OCI-LY7 (cell line): ENCODE results near the gene E2F4. TPM values are rescaled to one million over a fixed set of nuclear protein-coding genes. Genes with fewer than 3 reads are reported as not detected.

Experiments used
- BruUV-seq: library from RNA; stranded (reverse); fragments of 400-500 nt; replicated peaks from 2 replicates; lab custom pipeline; 2021; lab: Mats Ljungman, UMichigan
- CTCF ChIA-PET: fragments of 300-600 bp; sonication (Branson Sonifier 250); formaldehyde crosslinking; loops from one replicate; lab custom pipeline; 2022; ENCODE audit warnings: antibody characterized with exemption; ENCODE audit not compliant: unreplicated experiment; lab: Charles Lee
- POLR2A ChIA-PET: fragments of 300-600 bp; sonication (Branson Sonifier 250); formaldehyde crosslinking; loops from one replicate; lab custom pipeline; 2022; ENCODE audit warnings: antibody characterized with exemption; lab: Charles Lee
- DNase-seq: peaks from one replicate; pipeline ENCODE4 v3.0.0-alpha.2; 2015; ENCODE audit warnings: low spot score
- H2AFZ ChIP-seq: fragments of 200-600 bp; sonication (generic), shearing (Covaris generic); 2 replicates; pipeline ENCODE4 v1.6.1; 2014; ENCODE audit warnings: mild to moderate bottlenecking, antibody characterized with exemption, low read length, moderate library complexity
- H3K27ac ChIP-seq: fragments of 200-600 bp; sonication (generic); 2 replicates; pipeline ENCODE4 v1.5.1; 2014; ENCODE audit warnings: mixed run types, low read depth, mild to moderate bottlenecking, moderate library complexity, low read length, inconsistent platforms; ENCODE audit not compliant: poor library complexity, severe bottlenecking
- H3K36me3 ChIP-seq: fragments of 200-600 bp; sonication (generic); 2 replicates; pipeline ENCODE4 v1.6.1; 2014; ENCODE audit warnings: mild to moderate bottlenecking, antibody characterized with exemption, low read length, moderate library complexity, mixed read lengths; ENCODE audit not compliant: insufficient read depth
- H3K4me1 ChIP-seq: fragments of 200-600 bp; sonication (generic); 2 replicates; pipeline ENCODE4 v1.5.1; 2014; ENCODE audit warnings: mild to moderate bottlenecking, low read length; ENCODE audit not compliant: insufficient read depth, poor library complexity, severe bottlenecking
- H3K4me2 ChIP-seq: fragments of 200-600 bp; sonication (generic); 2 replicates; pipeline ENCODE4 v1.6.1; 2014; ENCODE audit warnings: mild to moderate bottlenecking, low read length
- H3K4me3 ChIP-seq: fragments of 200-600 bp; sonication (generic); 2 replicates; pipeline ENCODE4 v1.5.1; 2014; ENCODE audit warnings: mild to moderate bottlenecking, low read depth, low read length; ENCODE audit not compliant: poor library complexity, severe bottlenecking
- H3K79me2 ChIP-seq: fragments of 200-600 bp; sonication (generic); 2 replicates; pipeline ENCODE4 v1.6.1; 2016; ENCODE audit warnings: low read depth, mild to moderate bottlenecking, low read length, moderate library complexity, mixed read lengths; ENCODE audit not compliant: insufficient read depth
- H3K9me2 ChIP-seq: fragments of 200-600 bp; sonication (generic); 2 replicates; pipeline ENCODE4 v1.6.1; 2016; ENCODE audit warnings: mild to moderate bottlenecking, low read length, mixed read lengths; ENCODE audit not compliant: insufficient read depth
- H3K9me3 ChIP-seq: fragments of 200-600 bp; sonication (generic); 2 replicates; pipeline ENCODE4 v1.6.1; 2014; ENCODE audit warnings: mild to moderate bottlenecking, mixed run types, low read length, mixed read lengths
- H4K20me1 ChIP-seq: fragments of 200-600 bp; sonication (generic); 2 replicates; pipeline ENCODE4 v1.6.1; 2014; ENCODE audit warnings: mild to moderate bottlenecking, antibody characterized with exemption, low read length, moderate library complexity, mixed read lengths; ENCODE audit not compliant: insufficient read depth
- CTCF ChIP-seq: fragments of 200-600 bp; sonication (generic); conservative IDR thresholded peaks from 2 replicates; pipeline ENCODE4 v1.5.1; 2014; ENCODE audit warnings: mild to moderate bottlenecking, antibody characterized with exemption, low read length, moderate library complexity, mixed read lengths
- EZH2phosphoT487 ChIP-seq: fragments of 200-600 bp; sonication (generic); IDR thresholded peaks from 2 replicates; pipeline ENCODE4 v1.6.1; 2018; ENCODE audit warnings: low read depth, borderline replicate concordance, mild to moderate bottlenecking, mixed run types, antibody characterized with exemption, low read length, moderate library complexity, mixed read lengths
- intact Hi-C: fragments of 100-400 bp; cut with micrococcal nuclease; formaldehyde crosslinking; loops from one replicate; pipeline ENCODE4 v1.10.0; 2022; ENCODE audit not compliant: unreplicated experiment
- total RNA-seq, 2 experiments: library from RNA; depleted of rRNA in 1 of 2; stranded (reverse); fragments of >200 nt in 1 of 2; shearing (Covaris generic) in 1 of 2; gene quantifications; 2 replicates each; pipeline ENCODE4 v1.2.3, GENCODE V29; 2014 to 2022

The E2F4 gene
- total RNA-seq, 2 experiments from 2014 or later, result 124 to 157 TPM

DNA sequence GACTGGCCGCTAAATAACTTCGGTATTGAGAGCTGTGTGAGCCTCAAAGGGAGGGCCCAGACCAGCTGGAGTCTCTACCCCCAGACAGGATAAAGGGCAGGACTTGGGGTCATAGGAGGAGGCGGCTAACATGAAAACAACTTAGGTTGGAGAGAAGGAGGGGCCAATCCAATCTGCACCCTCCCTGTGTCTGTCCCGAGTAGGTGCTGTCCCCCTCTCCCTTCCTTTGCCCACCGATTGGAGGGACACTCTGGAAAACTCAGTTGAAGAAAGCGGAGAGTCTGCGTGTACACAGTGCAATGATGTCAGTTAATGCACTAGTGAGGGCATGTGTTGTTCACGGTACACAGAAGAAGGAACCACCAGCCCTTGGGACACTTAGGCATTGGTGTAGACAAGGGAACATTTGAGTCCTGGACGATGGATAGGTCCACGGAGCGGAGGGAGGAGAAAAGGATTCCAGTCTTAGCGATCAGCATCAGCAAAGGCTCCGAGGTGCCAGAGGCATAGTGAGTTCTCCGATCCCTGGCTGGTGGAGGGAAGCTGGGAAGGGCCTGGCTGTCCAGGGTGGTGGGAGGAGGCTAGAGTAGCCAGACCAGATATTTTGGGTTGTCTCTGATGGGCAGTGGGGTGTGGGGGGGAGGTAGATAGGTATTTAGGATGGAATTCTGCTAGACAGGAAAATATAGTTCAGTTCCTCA, 20.9 kb upstream of the E2F4 start:
- CTCF ChIA-PET, result no interaction called here
- BruUV-seq, result no TSS peak
- Histone ChIP-seq H3K27ac (no peak overlapping the region), H2AFZ (no peak overlapping the region), H3K36me3 (no peaks in the 10 kb centered on the region), H3K4me1 (peaks cover 25% of the 10 kb centered on the region), H3K9me2 (no peaks in the 10 kb centered on the region), H3K4me3 (peak overlapping the region; percentile 38), H3K79me2 (no peaks in the 10 kb centered on the region), H3K9me3 (no peaks in the 10 kb centered on the region), H3K4me2 (peak overlapping the region; percentile 52), H4K20me1 (no peaks in the 10 kb centered on the region)
- DNase-seq, result no peak
- intact Hi-C loops, result no loop called here
- POLR2A ChIA-PET, result no interaction called here
- TF ChIP-seq EZH2phosphoT487, result no peak
- no peak for TF ChIP-seq CTCF

- ChIA-PET CTCF (no interaction called here), POLR2A (interaction anchor here (0.6 kb wide), 1 partner anchor 118 kb away, joined by 6 read pairs; no protein-coding TSS in a partner anchor)
- BruUV-seq, result no TSS peak
- DNase-seq, result no peak
- Histone ChIP-seq H3K4me2 (no peak overlapping the region), H2AFZ (no peak overlapping the region), H3K9me2 (no peaks in the 10 kb centered on the region), H3K4me3 (no peak overlapping the region), H4K20me1 (no peaks in the 10 kb centered on the region), H3K27ac (no peak overlapping the region), H3K36me3 (no peaks in the 10 kb centered on the region), H3K79me2 (no peaks in the 10 kb centered on the region), H3K9me3 (no peaks in the 10 kb centered on the region), H3K4me1 (peaks cover 28% of the 10 kb centered on the region)
- intact Hi-C loops, result no loop called here
- TF ChIP-seq EZH2phosphoT487 (no peak), CTCF (no peak)
Observed at GRCh38 chr16:67173323-67173722, 18.6 kb upstream of the E2F4 start.
